ENCODE data around the gene DAZAP1.

Gene DAZAP1

DNA sequence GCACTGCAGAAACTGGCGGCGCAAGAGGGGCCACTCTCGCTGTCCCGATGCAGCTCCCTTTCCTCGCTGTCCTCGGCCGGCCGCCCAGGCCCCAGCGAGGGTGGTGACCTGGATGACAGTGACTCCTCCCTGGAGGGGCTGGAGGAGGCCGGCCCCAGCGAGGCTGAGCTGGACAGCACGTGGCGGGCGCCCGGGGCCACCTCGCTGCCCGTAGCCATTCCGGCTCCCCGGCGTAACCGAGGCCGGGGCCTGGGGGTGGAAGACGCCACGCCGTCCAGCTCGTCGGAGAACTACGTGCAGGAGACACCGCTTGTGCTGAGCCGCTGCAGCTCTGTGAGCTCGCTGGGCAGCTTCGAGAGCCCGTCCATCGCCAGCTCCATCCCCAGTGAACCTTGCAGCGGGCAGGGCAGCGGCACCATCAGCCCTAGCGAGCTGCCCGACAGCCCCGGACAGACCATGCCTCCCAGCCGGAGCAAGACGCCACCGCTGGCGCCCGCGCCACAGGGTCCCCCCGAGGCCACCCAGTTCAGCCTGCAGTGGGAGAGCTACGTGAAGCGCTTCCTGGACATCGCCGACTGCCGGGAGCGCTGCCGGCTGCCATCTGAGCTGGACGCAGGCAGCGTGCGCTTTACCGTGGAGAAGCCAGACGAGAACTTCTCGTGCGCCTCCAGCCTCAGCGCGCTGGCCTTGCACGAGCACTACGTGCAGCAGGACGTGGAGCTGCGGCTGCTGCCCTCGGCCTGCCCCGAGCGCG lies 59.3 kb downstream of the DAZAP1 start:
- TF ChIP-seq, protein P1, sequence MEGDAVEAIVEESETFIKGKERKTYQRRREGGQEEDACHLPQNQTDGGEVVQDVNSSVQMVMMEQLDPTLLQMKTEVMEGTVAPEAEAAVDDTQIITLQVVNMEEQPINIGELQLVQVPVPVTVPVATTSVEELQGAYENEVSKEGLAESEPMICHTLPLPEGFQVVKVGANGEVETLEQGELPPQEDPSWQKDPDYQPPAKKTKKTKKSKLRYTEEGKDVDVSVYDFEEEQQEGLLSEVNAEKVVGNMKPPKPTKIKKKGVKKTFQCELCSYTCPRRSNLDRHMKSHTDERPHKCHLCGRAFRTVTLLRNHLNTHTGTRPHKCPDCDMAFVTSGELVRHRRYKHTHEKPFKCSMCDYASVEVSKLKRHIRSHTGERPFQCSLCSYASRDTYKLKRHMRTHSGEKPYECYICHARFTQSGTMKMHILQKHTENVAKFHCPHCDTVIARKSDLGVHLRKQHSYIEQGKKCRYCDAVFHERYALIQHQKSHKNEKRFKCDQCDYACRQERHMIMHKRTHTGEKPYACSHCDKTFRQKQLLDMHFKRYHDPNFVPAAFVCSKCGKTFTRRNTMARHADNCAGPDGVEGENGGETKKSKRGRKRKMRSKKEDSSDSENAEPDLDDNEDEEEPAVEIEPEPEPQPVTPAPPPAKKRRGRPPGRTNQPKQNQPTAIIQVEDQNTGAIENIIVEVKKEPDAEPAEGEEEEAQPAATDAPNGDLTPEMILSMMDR (IDR thresholded peaks at IDR 0.05; ENCODE audit: low read depth, low read length, missing control alignments), result no peak
- H3K4me3 ChIP-seq (ENCODE audit: low read depth, low read length), result no peak overlapping the region
- no peak for DNase-seq (ENCODE audit: low read depth)

DNA sequence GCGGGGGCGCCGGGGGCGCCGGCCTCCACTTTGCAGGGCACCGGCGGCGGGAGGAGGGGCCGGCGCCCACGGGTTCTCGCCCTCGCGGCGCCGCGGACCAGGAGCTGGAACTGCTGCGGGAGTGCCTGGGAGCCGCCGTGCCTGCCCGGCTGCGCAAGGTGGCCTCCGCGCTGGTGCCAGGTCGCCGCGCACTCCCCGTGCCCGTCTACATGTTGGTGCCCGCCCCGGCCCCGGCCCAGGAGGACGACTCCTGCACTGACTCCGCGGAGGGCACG lies 59.8 kb downstream of the DAZAP1 start:
- no peak overlapping the region for H3K4me3 ChIP-seq (ENCODE audit: low read depth, low read length)
- DNase-seq (ENCODE audit: low read depth), result no peak
- TF ChIP-seq, protein P1 (IDR thresholded peaks at IDR 0.05; ENCODE audit: low read depth, low read length, missing control alignments), result no peak

DNA sequence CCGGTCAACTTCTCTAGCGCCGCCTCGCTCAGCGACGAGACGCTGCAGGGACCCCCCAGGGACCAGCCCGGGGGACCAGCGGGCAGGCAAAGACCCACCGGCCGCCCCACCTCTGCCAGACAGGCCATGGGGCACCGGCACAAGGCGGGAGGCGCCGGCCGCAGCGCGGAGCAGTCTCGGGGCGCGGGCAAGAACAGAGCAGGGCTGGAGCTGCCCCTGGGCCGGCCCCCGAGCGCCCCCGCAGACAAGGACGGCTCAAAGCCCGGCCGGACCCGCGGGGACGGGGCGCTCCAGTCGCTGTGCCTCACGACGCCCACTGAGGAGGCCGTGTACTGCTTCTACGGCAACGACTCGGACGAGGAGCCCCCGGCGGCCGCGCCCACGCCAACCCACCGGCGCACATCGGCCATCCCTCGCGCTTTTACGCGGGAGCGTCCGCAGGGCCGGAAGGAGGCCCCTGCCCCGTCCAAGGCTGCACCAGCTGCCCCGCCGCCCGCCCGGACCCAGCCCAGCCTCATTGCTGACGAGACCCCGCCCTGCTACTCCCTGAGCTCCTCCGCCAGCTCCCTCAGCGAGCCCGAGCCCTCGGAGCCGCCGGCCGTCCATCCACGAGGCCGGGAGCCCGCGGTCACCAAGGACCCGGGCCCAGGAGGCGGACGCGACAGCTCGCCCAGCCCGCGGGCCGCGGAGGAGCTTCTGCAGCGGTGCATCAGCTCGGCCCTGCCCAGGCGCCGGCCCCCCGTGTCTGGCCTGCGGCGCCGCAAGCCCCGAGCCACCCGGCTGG lies 60.3 kb downstream of the DAZAP1 start:
- no peak overlapping the region for H3K4me3 ChIP-seq (ENCODE audit: low read depth, low read length)
- TF ChIP-seq, protein P1 (IDR thresholded peaks at IDR 0.05; ENCODE audit: low read depth, low read length, missing control alignments), result no peak
- no peak for DNase-seq (ENCODE audit: low read depth)

DNA sequence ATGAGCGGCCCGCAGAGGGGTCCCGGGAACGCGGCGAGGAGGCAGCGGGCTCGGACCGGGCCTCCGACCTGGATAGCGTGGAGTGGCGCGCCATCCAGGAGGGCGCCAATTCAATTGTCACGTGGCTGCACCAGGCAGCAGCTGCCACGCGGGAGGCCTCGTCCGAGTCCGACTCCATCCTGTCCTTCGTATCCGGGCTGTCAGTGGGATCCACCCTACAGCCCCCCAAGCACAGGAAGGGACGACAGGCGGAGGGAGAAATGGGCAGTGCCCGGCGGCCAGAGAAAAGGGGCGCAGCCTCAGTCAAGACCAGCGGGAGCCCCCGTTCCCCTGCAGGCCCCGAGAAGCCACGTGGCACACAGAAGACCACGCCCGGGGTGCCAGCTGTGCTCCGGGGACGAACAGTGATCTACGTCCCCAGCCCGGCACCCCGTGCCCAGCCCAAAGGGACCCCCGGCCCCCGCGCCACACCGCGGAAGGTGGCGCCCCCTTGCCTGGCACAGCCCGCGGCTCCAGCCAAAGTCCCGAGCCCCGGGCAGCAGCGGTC lies 61.0 kb downstream of the DAZAP1 start:
- TF ChIP-seq, protein P1 (IDR thresholded peaks at IDR 0.05; ENCODE audit: low read depth, low read length, missing control alignments), result no peak
- no peak for DNase-seq (ENCODE audit: low read depth)
- H3K4me3 ChIP-seq (ENCODE audit: low read depth, low read length), result no peak overlapping the region

DNA sequence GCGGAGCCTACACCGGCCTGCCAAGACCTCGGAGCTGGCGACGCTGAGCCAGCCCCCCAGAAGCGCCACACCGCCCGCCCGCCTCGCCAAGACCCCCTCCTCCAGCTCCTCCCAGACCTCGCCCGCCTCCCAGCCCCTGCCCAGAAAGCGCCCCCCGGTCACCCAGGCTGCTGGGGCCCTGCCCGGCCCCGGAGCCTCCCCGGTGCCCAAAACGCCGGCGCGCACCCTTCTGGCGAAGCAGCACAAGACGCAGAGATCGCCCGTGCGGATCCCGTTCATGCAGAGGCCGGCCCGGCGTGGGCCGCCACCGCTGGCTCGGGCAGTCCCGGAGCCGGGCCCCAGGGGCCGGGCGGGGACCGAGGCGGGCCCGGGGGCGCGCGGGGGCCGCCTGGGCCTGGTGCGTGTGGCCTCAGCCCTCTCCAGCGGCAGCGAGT lies 61.5 kb downstream of the DAZAP1 start:
- H3K4me3 ChIP-seq (ENCODE audit: low read depth, low read length), result no peak overlapping the region
- TF ChIP-seq, protein P1 (IDR thresholded peaks at IDR 0.05; ENCODE audit: low read depth, low read length, missing control alignments), result no peak
- no peak for DNase-seq (ENCODE audit: low read depth)

DNA sequence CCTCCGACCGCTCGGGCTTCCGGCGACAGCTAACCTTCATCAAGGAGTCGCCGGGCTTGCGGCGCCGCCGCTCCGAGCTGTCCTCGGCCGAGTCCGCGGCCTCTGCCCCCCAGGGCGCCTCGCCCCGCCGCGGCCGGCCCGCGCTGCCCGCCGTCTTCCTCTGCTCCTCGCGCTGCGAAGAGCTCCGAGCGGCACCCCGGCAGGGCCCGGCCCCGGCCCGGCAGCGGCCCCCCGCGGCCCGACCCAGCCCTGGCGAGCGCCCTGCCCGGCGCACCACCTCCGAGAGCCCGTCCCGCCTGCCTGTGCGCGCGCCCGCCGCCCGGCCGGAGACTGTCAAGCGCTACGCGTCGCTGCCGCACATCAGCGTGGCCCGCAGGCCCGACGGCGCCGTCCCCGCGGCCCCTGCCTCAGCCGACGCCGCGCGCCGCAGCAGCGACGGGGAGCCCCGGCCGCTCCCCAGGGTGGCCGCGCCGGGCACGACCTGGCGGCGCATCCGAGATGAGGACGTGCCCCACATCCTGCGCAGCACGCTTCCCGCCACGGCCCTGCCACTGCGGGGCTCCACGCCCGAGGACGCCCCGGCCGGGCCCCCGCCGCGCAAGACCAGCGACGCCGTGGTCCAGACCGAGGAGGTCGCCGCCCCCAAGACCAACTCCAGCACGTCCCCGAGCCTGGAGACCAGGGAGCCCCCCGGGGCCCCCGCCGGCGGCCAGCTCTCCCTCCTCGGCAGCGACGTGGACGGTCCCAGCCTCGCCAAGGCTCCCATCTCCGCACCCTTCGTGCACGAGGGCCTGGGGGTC lies 62.1 kb downstream of the DAZAP1 start:
- TF ChIP-seq, protein P1 (IDR thresholded peaks at IDR 0.05; ENCODE audit: low read depth, low read length, missing control alignments), result no peak
- no peak overlapping the region for H3K4me3 ChIP-seq (ENCODE audit: low read depth, low read length)
- no peak for DNase-seq (ENCODE audit: low read depth)
